ENCODE measurements around the gene PHACTR1.

GRCh38 chr6:13328875-13329183 lies 612.3 kb downstream of the PHACTR1 start:
- TF ChIP-seq, protein P1, sequence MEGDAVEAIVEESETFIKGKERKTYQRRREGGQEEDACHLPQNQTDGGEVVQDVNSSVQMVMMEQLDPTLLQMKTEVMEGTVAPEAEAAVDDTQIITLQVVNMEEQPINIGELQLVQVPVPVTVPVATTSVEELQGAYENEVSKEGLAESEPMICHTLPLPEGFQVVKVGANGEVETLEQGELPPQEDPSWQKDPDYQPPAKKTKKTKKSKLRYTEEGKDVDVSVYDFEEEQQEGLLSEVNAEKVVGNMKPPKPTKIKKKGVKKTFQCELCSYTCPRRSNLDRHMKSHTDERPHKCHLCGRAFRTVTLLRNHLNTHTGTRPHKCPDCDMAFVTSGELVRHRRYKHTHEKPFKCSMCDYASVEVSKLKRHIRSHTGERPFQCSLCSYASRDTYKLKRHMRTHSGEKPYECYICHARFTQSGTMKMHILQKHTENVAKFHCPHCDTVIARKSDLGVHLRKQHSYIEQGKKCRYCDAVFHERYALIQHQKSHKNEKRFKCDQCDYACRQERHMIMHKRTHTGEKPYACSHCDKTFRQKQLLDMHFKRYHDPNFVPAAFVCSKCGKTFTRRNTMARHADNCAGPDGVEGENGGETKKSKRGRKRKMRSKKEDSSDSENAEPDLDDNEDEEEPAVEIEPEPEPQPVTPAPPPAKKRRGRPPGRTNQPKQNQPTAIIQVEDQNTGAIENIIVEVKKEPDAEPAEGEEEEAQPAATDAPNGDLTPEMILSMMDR (conservative IDR thresholded peaks at IDR 0.05 in 1 of 2, IDR thresholded peaks at IDR 0.05 in 1 of 2; ENCODE audit: low read depth in 1 of 2, low read length in 2 of 2) = no peak
- TF ChIP-seq EZH2 (IDR thresholded peaks at IDR 0.05; ENCODE audit: low read length, missing control alignments) = no peak

All from fibroblast of lung (primary cell).